ENCODE data around the gene JAKMIP1.

GRCh38 chr4:6074758-6075157 lies 125.6 kb downstream of the JAKMIP1 start:
- no peak for TF ChIP-seq CTCF (IDR thresholded peaks at IDR 0.05)
- no peak for TF ChIP-seq POLR2A (IDR thresholded peaks at IDR 0.05)
